ENCODE results near the gene XRN2.

XRN2 gene

GRCh38 chr20:21302664-21303060 is 469 bp upstream of the XRN2 start:
- no peak for DNase-seq

- no peak for DNase-seq
These were observed 898 bp downstream of the XRN2 start for GRCh38 chr20:21303872-21304586.

GRCh38 chr20:21308340-21308739 is 5.2 kb downstream of the XRN2 start:
- DNase-seq = no peak

DNA sequence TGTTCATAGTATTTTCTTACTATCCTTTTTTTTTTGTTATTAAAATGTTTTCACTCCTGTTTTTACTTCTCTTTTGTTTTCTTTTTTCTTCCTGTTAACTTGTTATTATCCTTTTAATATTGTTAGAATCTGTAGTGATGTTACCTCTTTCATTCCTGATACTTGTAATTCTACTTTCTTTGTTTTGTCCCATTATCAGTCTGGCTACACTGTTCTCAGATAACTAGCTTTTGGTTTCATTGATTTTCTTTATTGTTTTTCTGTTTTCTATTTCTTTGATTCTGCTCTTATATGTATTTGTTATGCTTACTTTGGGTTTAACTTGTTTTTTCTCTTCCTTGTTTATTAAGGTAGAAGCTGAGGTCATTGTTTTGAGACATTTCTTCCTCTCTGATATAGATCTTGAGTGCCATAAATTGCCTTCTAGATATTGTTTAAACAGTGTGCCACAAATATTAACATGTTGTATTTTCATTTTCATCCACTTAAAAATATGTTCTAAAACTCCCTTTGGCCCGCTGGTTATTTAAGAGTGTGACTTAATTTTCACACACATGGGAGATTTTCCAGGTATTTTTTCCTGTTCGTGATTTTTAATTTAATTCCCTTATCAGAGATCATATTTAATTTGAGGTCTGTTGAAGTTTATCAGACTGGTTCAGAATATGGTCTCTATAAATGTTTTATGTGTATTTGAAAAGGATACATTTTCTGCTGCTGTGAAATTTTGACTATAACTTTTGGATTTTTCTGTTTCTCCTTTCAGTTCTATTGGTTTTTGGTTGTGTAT is 6.7 kb downstream of the XRN2 start:
- DNase-seq = no peak

GRCh38 chr20:21312813-21313474 is 9.8 kb downstream of the XRN2 start:
- DNase-seq = no peak

DNA sequence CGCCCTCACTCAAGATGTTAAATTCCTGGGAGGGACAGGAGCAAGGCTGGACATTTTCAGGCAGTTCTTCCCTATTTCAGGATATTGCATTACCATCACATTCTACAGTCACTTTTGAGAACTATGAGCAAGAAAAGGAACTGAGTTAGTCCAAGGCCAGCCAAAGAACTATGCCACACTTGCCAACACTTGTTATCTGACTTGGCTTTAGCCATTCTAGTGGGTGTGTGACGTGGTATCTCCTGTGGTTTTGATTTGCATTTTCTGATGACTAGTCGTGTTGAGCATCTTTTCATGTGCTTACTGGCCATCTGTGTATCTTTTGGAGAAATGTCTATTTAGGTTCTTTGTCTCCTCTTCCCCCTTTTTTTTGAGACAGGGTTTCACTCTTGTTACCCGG is 12.0 kb downstream of the XRN2 start:
- DNase-seq = no peak

GRCh38 chr20:21322083-21322710 is 19.1 kb downstream of the XRN2 start:
- no peak for DNase-seq

DNA sequence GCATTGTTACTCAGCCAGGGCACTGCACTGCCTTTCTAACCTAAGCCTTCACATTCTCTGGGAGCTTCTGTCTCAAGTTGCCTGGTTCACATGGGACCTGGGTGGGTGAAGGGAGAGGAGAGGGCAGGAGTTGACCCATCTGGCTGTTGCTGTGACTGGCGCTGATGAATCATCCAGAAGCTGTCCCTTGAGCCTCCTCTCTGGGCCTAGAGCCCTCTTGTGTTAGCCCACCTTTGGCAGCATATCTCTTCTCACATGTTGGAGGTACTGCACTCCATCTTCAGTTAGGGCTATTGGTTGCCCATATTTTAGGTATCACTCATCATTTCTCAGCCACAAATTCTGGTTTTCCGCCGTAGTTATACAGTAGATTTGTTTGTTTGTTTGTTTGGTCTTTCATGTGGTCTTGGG is 19.8 kb downstream of the XRN2 start:
- DNase-seq = no peak

DNA sequence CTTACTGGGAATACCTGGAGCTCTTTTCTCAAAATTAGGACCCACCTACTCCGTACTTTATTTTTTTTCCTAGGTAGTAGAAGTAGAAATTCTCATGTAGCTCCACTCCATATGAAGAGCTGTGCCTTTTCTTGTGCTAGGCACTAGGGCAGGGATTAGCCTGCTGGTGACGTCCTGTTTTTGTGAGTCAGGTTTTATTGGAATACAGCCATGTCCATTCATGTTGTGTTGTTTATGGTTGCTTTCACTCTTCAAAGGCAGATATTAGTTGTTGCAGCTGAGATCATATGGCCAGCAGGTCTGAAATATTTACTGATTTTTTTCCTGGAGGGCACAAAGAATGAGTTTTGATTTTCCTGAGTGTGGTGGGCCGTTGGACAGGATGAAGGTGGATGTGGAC is 20.5 kb downstream of the XRN2 start:
- DNase-seq = no peak

DNA sequence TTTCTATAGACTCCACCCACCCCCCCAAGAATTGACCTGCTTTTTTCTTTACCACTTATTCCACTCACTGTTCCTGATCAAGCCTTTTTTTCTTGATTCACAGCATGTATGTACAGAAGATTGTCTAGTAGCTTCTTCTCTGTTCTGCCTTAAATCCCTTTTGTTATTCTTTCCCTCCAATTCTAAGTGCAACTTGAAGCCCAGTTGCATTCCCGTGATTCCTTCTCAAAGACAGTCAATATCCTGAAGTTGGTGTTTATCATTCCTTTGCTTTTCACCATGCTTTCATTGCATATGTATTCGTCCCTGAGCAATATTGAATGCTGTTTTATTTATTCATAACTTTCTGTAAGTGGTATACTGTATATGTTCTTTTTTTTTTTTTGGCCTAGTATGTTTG is 21.0 kb downstream of the XRN2 start:
- no peak for DNase-seq

DNA sequence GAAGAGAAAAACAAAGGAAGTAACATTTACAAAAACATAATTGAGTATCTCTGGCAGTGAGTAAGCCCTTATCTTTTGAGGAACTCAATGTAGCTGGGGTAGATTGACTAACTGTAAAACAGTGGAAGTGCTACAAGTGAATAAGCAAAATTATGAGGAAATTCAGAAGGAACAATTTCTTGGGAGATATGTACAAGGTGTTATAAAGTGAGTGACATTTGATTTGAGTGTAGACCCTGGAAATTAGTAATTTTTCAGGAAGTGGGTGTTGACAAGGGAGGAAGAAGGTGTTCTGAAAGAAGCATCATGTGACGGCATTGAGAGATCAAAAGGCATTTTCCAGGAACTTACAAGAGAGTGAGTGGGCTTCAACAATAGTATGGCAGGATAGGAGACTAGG is 22.2 kb downstream of the XRN2 start:
- no peak for DNase-seq

GRCh38 chr20:21326700-21327099 is 23.6 kb downstream of the XRN2 start:
- DNase-seq = no peak

DNA sequence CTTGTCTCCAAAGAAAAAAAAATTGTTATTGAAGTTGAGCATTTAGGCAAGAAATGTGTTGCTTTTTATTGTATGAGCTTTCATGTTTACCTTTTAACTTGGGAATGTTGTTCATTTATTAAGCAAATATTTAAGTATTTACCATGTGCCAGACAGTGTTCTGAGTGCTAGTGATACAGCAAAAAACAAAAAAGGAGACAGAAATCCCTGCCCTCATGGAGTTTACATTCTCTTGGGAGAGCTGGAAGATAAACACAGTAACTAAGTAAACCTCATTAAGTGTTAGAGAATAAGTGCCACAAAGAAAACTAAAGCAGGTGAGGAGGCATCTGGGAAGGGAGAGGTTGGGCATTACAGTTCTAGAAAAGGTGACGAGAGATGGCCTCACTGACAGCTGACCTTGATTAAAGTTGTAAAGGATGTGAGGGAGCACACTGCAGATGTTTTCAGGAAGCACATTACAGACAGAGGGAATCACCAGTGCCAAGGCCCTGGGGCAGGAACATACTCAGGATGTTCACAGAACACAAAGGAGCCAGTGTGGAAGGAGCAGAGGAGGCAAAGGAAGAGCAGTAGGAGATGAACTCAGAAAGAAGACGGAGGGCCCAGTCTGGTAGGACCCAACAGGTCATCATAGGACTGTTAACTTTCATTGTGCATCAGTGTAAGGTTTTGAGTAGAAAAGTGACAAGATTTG is 33.5 kb downstream of the XRN2 start:
- DNase-seq = no peak

DNA sequence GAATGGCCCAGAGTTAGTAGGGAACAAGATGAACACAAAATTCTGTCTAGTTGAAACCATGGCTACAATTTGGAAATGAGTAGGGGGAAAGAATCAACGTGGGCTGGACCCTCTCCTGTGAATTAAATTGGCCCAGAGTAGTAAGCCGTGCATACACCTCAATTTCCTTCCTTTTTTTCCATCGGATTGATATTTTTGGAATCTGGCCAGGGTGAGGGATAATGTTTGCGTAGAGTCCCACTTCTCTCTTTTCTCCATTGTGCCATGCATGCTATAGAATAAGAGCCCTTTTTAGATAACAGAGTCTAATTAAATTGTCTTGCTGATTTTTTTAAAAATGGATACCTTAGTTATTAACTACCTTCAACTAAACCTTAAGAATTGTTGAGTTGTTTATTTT is 35.2 kb downstream of the XRN2 start:
- no peak for DNase-seq

DNA sequence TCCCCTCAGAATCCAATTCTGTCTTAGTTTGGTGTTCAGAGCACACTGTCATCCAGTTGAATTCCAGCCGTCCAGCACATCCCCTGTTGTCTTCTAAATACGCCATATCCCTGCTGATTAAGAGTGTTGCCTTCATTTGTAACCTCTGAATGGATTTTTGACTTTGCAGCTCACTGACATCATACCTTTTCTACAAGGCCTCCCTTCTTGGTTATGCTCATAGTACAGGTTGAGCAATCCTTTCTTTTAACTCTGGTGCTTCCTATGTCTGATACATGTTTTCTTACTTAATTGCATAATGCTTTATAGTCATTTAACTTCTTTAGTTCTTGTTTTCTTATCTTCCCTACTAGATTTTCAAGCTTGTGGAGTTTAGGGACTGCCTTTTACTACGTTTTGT is 36.4 kb downstream of the XRN2 start:
- no peak for DNase-seq

GRCh38 chr20:21340991-21341697 is 38.0 kb downstream of the XRN2 start:
- DNase-seq = no peak

DNA sequence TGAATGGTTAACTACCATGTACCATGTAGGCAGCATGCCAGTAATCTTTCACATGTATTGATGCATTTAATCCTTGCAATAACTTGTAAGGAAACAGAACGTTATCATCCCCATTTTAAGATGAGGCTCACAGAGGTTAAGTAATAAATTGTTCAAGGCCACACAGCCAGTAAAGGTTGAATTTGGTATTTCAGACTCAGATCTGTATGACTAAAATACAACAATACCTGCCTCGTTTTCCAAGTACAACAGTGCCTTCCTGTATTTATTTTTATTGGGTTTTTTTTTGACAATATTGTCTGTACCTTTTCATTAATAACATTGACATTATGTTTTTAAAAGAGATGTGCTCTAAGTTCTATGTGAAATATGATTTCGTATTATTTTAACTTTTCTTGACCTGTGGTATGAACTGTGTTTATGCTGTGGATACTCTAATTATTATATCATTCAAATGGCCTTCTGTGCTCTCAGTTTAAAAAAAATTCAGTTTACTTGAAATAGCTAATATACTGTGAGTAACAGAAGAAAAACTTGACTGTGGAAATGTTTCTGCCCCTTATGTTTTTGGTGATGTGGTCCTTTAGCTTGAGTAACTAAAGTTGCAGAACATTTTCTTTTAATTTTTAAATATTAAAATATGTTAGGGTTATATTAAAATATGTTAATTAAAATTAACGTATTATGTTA is 39.7 kb downstream of the XRN2 start:
- DNase-seq = no peak

DNA sequence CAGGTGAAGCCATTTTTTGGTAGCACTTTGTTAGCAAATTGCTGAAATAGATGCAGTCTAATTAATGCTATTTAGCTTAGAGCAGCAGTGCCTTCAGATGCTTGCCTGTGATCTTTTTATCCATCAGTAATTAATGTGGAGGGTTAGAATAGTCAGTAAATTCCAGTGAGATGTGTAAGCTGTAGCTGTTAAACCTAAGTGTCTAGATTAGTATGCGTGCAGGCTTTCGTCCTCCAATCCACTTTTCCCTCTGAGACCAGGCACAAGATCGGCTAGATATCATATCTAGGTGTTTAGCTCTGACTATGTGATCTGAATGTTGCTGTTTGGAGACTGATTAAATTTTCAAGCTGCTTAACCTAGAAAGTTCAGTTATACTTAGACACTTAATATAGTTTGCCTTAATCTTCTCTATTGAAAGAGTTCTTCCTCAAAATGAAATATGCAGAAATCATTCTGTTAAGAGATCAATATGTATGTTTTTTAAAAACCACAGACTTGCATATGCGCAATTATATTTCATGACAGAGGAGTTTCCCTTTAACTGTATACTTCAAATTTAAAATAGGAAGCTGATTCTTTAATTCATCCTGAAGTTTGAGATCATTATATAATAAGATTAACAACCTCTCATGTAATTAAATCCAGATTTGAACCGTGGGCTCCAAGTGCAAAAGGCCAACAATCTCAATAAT is 41.2 kb downstream of the XRN2 start:
- DNase-seq = no peak

GRCh38 chr20:21344961-21345360 is 41.8 kb downstream of the XRN2 start:
- no peak for DNase-seq

DNA sequence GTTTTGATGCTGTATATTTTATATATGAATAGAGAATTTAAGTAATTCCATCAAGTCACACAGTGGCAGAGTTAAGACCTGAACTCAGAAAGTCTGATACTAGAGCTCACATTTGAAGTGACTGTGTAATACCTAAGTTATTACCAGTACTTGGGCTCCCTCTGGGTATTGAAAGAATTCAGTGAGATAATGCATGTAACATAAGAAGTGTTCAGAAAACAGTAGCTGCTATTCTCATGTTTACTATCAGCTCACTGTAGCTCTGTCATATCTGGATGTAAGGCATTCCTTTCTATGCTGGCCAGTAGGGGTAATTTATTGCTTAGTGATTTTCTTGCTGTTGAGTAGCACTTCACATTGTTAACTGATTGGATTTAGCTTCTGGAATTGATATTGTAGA is 49.6 kb downstream of the XRN2 start:
- no peak for DNase-seq

DNA sequence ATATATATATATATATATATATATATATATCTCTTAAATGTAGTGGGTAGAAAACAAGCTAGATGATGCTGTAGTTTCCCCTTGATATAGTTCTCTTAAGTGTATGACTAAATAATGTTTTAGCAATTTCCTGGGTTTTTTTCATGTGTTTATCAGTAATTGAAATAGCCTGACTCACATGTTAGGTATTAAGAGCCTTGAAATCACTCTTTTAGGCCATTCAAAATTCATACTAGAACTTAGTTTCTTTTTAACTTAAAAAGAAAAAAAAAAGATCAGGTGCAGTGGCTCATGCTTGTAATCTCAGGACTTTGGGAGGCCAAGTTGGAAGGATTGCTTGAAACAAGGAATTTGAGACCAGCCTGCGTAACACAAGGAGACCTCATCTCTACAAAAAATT is 50.1 kb downstream of the XRN2 start:
- DNase-seq = no peak
